ENCODE results near the gene HDGF. TPM values are rescaled to one million over a fixed set of nuclear protein-coding genes. Genes with fewer than 3 reads are reported as not detected.

Gene HDGF
- total RNA-seq, 2 experiments from 2014 or later: 232 to 235 TPM

DNA sequence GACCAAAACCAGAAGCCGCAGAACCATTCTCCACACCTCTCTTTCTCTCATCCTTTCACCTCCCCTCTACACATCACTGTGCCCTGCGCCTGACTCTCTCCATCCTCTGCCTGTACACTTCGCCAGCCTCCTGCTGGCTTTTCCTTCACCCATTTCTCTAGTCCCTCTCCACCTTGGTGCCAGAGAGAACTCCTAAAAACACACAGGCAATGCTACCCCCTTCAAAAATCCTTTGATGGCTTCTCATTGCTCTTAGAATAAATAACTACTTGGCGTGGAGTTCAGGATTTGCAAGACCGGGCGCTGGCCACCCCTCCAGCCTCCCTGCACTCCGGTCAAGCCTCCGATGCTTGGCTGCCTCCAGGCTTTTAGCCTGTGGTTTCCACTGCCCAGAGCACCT is 54.7 kb downstream of the HDGF start:
- Mint-ChIP-seq H3K36me3 (ENCODE audit: low read depth) (no peaks in the 10 kb centered on the region), H3K4me1 (ENCODE audit: low read depth) (peaks cover 19% of the 10 kb centered on the region), H3K27me3 (peaks cover 39% of the 10 kb centered on the region), H3K4me3 (no peak overlapping the region), H3K9me3 (no peaks in the 10 kb centered on the region), H3K27ac (no peak overlapping the region)
- ATAC-seq (no peak), DNase-seq (no peak)
- CTCF ChIA-PET: interaction anchor here (1.1 to 13.3 kb wide), 2 partner anchors 10 to 30 kb away, joined by 4 to 396 read pairs; partner anchors contain the start of genes ISG20L2 and METTL25B
- TF ChIP-seq, protein P1, sequence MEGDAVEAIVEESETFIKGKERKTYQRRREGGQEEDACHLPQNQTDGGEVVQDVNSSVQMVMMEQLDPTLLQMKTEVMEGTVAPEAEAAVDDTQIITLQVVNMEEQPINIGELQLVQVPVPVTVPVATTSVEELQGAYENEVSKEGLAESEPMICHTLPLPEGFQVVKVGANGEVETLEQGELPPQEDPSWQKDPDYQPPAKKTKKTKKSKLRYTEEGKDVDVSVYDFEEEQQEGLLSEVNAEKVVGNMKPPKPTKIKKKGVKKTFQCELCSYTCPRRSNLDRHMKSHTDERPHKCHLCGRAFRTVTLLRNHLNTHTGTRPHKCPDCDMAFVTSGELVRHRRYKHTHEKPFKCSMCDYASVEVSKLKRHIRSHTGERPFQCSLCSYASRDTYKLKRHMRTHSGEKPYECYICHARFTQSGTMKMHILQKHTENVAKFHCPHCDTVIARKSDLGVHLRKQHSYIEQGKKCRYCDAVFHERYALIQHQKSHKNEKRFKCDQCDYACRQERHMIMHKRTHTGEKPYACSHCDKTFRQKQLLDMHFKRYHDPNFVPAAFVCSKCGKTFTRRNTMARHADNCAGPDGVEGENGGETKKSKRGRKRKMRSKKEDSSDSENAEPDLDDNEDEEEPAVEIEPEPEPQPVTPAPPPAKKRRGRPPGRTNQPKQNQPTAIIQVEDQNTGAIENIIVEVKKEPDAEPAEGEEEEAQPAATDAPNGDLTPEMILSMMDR (IDR thresholded peaks at IDR 0.05): no peak
- POLR2A ChIA-PET: interaction anchor here (0.6 to 0.9 kb wide), 2 partner anchors 11 to 25 kb away, joined by 3 to 5 read pairs; no protein-coding TSS in a partner anchor
- intact Hi-C loops (cut with micrococcal nuclease): no loop called here

DNA sequence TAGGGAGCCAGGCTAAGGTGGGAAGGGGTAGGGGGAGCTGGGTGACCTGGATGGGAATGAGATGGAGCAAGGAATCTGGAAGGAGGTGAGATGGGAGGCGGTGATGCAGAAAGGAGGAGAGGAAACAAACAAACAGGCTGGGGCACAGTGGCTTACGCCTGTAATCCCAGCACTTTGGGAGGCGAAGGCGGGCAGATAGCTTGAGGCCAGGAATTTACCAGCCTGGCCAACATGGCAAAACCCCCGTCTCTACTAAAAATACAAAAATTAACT is 56.8 kb downstream of the HDGF start:
- POLR2A ChIA-PET: interaction anchor here (0.7 kb wide), 1 partner anchor 10 kb away, joined by 7 read pairs; no protein-coding TSS in a partner anchor
- H3K27ac Mint-ChIP-seq: no peak overlapping the region

DNA sequence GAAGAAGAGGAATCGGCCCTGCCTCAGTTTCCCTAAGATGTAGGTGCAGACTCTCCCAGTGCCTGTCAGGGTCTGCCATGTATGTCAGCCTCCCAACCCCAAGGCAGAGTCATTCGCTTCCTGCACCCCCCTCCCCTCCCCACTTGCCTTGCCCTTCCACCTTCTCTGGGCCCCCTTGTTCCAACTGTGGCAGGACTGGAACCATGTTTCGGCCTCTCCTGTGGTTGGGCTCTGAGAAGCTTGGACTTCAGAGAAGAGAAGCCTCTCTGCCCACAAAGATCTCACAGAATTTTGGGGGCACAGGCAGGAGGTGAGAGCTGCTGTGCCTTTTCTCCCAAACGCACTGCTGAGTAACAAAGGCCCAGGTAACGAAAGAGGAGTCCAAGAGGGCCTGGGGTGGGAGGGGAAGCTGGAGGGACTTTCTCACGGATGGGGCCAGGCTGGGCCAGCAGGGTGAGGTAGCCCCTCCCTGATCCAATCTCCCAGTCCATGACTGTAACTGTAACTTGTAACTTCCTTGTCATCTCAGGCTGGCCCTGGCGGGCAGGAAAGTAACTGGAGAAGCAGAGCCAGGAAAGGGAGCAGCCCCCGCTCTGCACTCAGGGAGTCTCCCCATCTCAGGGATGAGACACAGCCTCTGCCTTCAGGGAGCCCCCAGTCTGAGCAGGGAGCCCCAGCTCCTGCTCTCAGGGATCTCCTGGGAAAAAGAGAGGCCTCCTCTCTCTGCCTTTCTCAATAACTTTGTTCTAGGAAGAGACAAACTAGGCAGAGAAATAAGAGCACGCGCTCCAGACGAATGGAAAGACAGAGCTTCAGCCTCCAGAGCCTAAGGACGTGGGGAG is 57.4 kb downstream of the HDGF start:
- TF ChIP-seq, protein P1 (IDR thresholded peaks at IDR 0.05): no peak
- ATAC-seq: no peak
- intact Hi-C loops (cut with micrococcal nuclease): no loop called here
- no peak overlapping the region for H3K4me3 Mint-ChIP-seq
- peaks cover 23% of the 10 kb centered on the region for H3K4me1 Mint-ChIP-seq (ENCODE audit: low read depth)
- no peaks in the 10 kb centered on the region for H3K9me3 Mint-ChIP-seq
- no peak for DNase-seq
- POLR2A ChIA-PET: interaction anchor here (0.7 to 1.1 kb wide), 2 partner anchors 10 to 12 kb away, joined by 3 to 7 read pairs; no protein-coding TSS in a partner anchor
- H3K36me3 Mint-ChIP-seq (ENCODE audit: low read depth): no peaks in the 10 kb centered on the region
- H3K27me3 Mint-ChIP-seq: peaks cover 53% of the 10 kb centered on the region
- no peak overlapping the region for H3K27ac Mint-ChIP-seq
- CTCF ChIA-PET: interaction anchor here (0.8 to 13.3 kb wide), 5 partner anchors 9 to 70 kb away, joined by 3 to 396 read pairs (median 5); partner anchors contain the start of genes CRABP2, ISG20L2 and METTL25B

More for the DNA sequence above, 56.8 kb downstream of the HDGF start:
- TF ChIP-seq, protein P1 (IDR thresholded peaks at IDR 0.05): no peak
- H3K27me3 Mint-ChIP-seq: peaks cover 52% of the 10 kb centered on the region
- intact Hi-C loops (cut with micrococcal nuclease): no loop called here
- CTCF ChIA-PET: interaction anchor here (0.8 to 13.3 kb wide), 5 partner anchors 9 to 70 kb away, joined by 3 to 396 read pairs (median 5); partner anchors contain the start of genes CRABP2, ISG20L2 and METTL25B
- ATAC-seq (no peak), DNase-seq (no peak)
- H3K36me3 Mint-ChIP-seq (ENCODE audit: low read depth): no peaks in the 10 kb centered on the region
- H3K9me3 Mint-ChIP-seq: no peaks in the 10 kb centered on the region
- peaks cover 18% of the 10 kb centered on the region for H3K4me1 Mint-ChIP-seq (ENCODE audit: low read depth)
- H3K4me3 Mint-ChIP-seq: no peak overlapping the region

DNA sequence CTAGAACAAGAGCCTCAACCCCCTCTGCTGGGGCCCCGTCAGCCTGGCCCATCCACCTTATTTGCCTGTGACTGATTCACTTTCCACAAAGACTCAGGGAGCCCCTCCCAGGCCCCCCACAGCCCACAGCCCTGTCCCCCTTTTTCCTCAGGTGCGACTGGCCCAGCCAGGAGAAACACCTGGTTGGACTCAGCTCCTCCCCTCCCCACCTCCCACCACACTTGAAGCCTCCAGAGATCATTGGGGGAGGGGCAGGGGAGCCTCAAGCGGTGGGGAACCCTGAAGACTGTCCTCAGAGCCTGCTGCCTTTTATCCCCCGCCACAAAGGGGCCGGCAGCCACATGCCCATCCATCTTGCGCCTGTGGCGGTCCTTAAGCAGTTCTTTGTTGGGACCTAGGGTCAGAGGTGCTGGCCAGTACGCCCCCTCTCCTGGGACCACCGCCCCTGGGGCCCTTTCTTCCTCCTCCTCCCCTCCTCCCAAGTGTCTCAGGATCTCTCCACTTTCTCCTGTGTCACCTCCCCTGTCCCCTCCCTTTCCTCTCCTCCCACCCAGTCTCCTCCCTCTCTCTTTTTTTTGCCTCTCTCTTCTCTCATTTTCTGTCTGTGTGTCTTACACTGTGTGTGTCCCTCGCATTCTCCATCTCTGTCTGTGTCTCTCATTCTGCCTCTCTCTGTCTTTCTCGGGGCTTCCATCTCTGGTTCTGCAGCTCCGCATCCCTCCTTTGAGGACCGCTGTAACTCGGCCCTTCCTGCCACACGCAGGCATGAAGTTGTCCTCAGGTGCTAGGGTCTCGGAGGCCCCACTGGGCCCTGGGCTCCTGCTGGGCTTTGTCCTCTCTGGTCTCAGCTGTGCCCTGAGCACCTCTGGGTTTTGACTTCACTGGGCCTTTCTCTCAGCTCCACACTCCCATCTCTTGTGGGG is 58.3 kb downstream of the HDGF start:
- ATAC-seq: no peak
- no peaks in the 10 kb centered on the region for H3K36me3 Mint-ChIP-seq (ENCODE audit: low read depth)
- no peaks in the 10 kb centered on the region for H3K9me3 Mint-ChIP-seq
- peaks cover 61% of the 10 kb centered on the region for H3K27me3 Mint-ChIP-seq
- TF ChIP-seq, protein P1 (IDR thresholded peaks at IDR 0.05): no peak
- peak; percentile 41 for DNase-seq
- peaks cover 23% of the 10 kb centered on the region for H3K4me1 Mint-ChIP-seq (ENCODE audit: low read depth)
- CTCF ChIA-PET: interaction anchor here (1.1 to 13.3 kb wide), 4 partner anchors 10 to 166 kb away, joined by 3 to 396 read pairs (median 138); partner anchors contain the start of genes CRABP2, INSRR, ISG20L2 and METTL25B
- no peak overlapping the region for H3K4me3 Mint-ChIP-seq
- intact Hi-C loops (cut with micrococcal nuclease): no loop called here
- POLR2A ChIA-PET: interaction anchor here (1.1 kb wide), 1 partner anchor 13 kb away, joined by 3 read pairs; no protein-coding TSS in a partner anchor
- no peak overlapping the region for H3K27ac Mint-ChIP-seq

All from activated CD8-positive, alpha-beta T cell treated with anti-CD3 and anti-CD28 coated beads for 36 hours (primary cell).